K562 (cell line): ENCODE measurements around the gene USP22. TPM values are rescaled to one million over a fixed set of nuclear protein-coding genes. Genes with fewer than 3 reads are reported as not detected.

Experiments
- ATAC-seq: fragments of 200-7000 bp; cut with Tn5 transposase; 3 replicates; pipeline ENCODE4 v1.9.1; 2020; ENCODE audit warnings: moderate library complexity
- BruUV-seq: library from RNA; stranded (reverse); fragments of 400-500 nt; replicated peaks from 2 replicates; lab custom pipeline; 2021; lab: Mats Ljungman, UMichigan
- CTCF ChIA-PET: fragments of 300-600 bp; formaldehyde crosslinking; extraction: SDS; loops from one replicate; lab custom pipeline; 2021; ENCODE audit warnings: low intra/inter-chr PET ratio; lab: Yijun Ruan, JAX
- POLR2A ChIA-PET: fragments of 300-600, 350-650 bp; sonication (Branson Sonifier 250); formaldehyde crosslinking; extraction: SDS; loops from one replicate; lab custom pipeline; 2021; ENCODE audit warnings: antibody characterized with exemption, inconsistent platforms; lab: Yijun Ruan, JAX
- DNase-seq, 4 experiments: peaks; one replicate each; pipeline versions ENCODE4 v3.0.0 to v3.0.0-alpha.2; 2011 to 2018; ENCODE audit warnings: low spot score in 3 of 4, mixed read lengths in 3 of 4; ENCODE audit errors: extremely low read depth in 1 of 4
- FAIRE-seq: peaks from 2 replicates; lab custom pipeline; 2011; peaks lifted over from hg19 to GRCh38; lab: Jason Lieb, UNC
- H2AFZ ChIP-seq: 2 replicates; pipeline ENCODE4 v1.6.0; 2011; ENCODE audit warnings: low read depth, low read length, control low read depth, inconsistent platforms
- H3K27ac ChIP-seq: fragments of 200-600 bp; 3 replicates; pipeline ENCODE4 v1.8.0; 2011; ENCODE audit warnings: low read depth, mild to moderate bottlenecking, control low read depth, inconsistent platforms, low read length, moderate library complexity, mixed read lengths; ENCODE audit errors: extremely low read depth
- H3K27me3 ChIP-seq, 2 experiments: fragments of 300-600 bp in 1 of 2; 2 replicates in 1 of 2; 3 replicates in 1 of 2; pipeline versions ENCODE4 v1.6.0 to v1.8.0; 2011; ENCODE audit warnings: inconsistent platforms in 2 of 2, low read length in 2 of 2, mild to moderate bottlenecking in 1 of 2, mixed read lengths in 1 of 2, moderate library complexity in 1 of 2; ENCODE audit not compliant: control insufficient read depth in 2 of 2, insufficient read depth in 2 of 2
- H3K36me3 ChIP-seq: fragments of 300-600 bp; 3 replicates; pipeline ENCODE4 v1.8.0; 2011; ENCODE audit warnings: mild to moderate bottlenecking, low read length, inconsistent platforms; ENCODE audit not compliant: control insufficient read depth, insufficient read depth
- H3K4me1 ChIP-seq, 2 experiments: fragments of 200-600 bp in 1 of 2; replicated peaks in 1 of 2; 2 replicates in 1 of 2; 3 replicates in 1 of 2; pipeline versions ENCODE4 v1.5.1 to v1.8.0; 2011; ENCODE audit warnings: inconsistent platforms in 2 of 2, low read length in 2 of 2, mild to moderate bottlenecking in 1 of 2, mixed read lengths in 1 of 2, moderate library complexity in 1 of 2; ENCODE audit not compliant: control insufficient read depth in 2 of 2, insufficient read depth in 2 of 2
- H3K4me2 ChIP-seq: 2 replicates; pipeline ENCODE4 v1.6.1; 2011; ENCODE audit warnings: low read length, control low read depth, inconsistent platforms, mixed read lengths; ENCODE audit not compliant: insufficient read depth
- H3K4me3 ChIP-seq: fragments of 200-600 bp; sonication (generic), shearing (Covaris generic); 2 replicates; pipeline ENCODE4 v1.5.1; 2016; ENCODE audit warnings: control low read depth, inconsistent platforms
- H3K79me2 ChIP-seq: fragments of 200-600 bp; 3 replicates; pipeline ENCODE4 v1.8.0; 2011; ENCODE audit warnings: low read length, inconsistent platforms; ENCODE audit not compliant: control insufficient read depth, insufficient read depth
- H3K9ac ChIP-seq, 2 experiments: 2 replicates each; pipeline versions ENCODE4 v1.6.0 to v1.6.1; 2011; ENCODE audit warnings: low read depth in 2 of 2, low read length in 2 of 2, control low read depth in 1 of 2, inconsistent platforms in 1 of 2, mild to moderate bottlenecking in 1 of 2, mixed read lengths in 1 of 2; ENCODE audit not compliant: insufficient read depth in 1 of 2
- H3K9me1 ChIP-seq: one replicate; pipeline ENCODE4 v1.6.0; 2011; ENCODE audit warnings: inconsistent platforms, mild to moderate bottlenecking, low read length, moderate library complexity; ENCODE audit not compliant: control insufficient read depth, insufficient read depth
- H3K9me3 ChIP-seq: replicated peaks from 2 replicates; pipeline ENCODE4 v1.5.1; 2011; ENCODE audit warnings: low read depth, low read length, inconsistent platforms; ENCODE audit not compliant: control insufficient read depth, insufficient read depth
- H4K20me1 ChIP-seq: replicated peaks from 2 replicates; pipeline ENCODE4 v1.6.1; 2011; ENCODE audit warnings: low read length, inconsistent platforms, mixed read lengths; ENCODE audit not compliant: control insufficient read depth, insufficient read depth
- CTBP1 ChIP-seq: fragments of 450-650 bp; IDR thresholded peaks from 2 replicates; pipeline ENCODE4 v1.6.1; 2016; ENCODE audit warnings: borderline replicate concordance
- ELF4 ChIP-seq: fragments of 450-650 bp; formaldehyde crosslinking; IDR thresholded peaks from 2 replicates; pipeline ENCODE4 v1.4.0; 2022; ENCODE audit warnings: missing genetic modification characterization
- IFI16 ChIP-seq: fragments of 250-450 bp; sonication (Bioruptor Pico); IDR thresholded peaks from 2 replicates; pipeline ENCODE4 v2.1.2; 2022; ENCODE audit warnings: mild to moderate bottlenecking, inconsistent platforms
- MCM5 ChIP-seq: fragments of 450-650 bp; IDR thresholded peaks from 2 replicates; pipeline ENCODE4 v1.6.1; 2016; ENCODE audit warnings: low read depth
- NFIX ChIP-seq: fragments of 250-450 bp; sonication (Bioruptor Pico); IDR thresholded peaks from 2 replicates; pipeline ENCODE4 v1.4.0; 2020; ENCODE audit warnings: low read depth, mild to moderate bottlenecking, moderate library complexity
- NFYB ChIP-seq: IDR thresholded peaks from 2 replicates; pipeline ENCODE4 v1.6.1; 2011; ENCODE audit warnings: mild to moderate bottlenecking, moderate library complexity; ENCODE audit not compliant: insufficient read length; ENCODE audit errors: extremely low read depth
- PRPF4 ChIP-seq: fragments of 200-400 bp; formaldehyde crosslinking; IDR thresholded peaks from one replicate; pipeline ENCODE4 v1.6.1; 2017; ENCODE audit warnings: low read length, low read depth, mild to moderate bottlenecking; ENCODE audit not compliant: insufficient read depth, poor library complexity, severe bottlenecking
- TAF1 ChIP-seq: IDR thresholded peaks from 2 replicates; pipeline ENCODE4 v1.6.1; 2011; ENCODE audit warnings: mild to moderate bottlenecking, low read length, moderate library complexity; ENCODE audit not compliant: insufficient read depth, control insufficient read depth, severe bottlenecking; ENCODE audit errors: extremely low read depth
- U2AF2 ChIP-seq: fragments of 200-400 bp; formaldehyde crosslinking; optimal IDR thresholded peaks from 2 replicates; pipeline ENCODE3; 2017; ENCODE audit warnings: low read depth, mild to moderate bottlenecking, low read length
- ZNF668 ChIP-seq: fragments of 250-450 bp; sonication (Bioruptor Pico); IDR thresholded peaks from 2 replicates; pipeline ENCODE4 v1.8.0; 2022; ENCODE audit warnings: mild to moderate bottlenecking, inconsistent platforms
- ZNF696 ChIP-seq: fragments of 250-450 bp; sonication (Bioruptor Pico); conservative IDR thresholded peaks from 2 replicates; pipeline ENCODE4 v1.4.0; 2020; ENCODE audit warnings: mild to moderate bottlenecking, moderate library complexity
- ZNF699 ChIP-seq: fragments of 250-450 bp; sonication (Bioruptor Pico); IDR thresholded peaks from 2 replicates; pipeline ENCODE4 v1.8.0; 2021; ENCODE audit warnings: mild to moderate bottlenecking, moderate library complexity; ENCODE audit not compliant: insufficient replicate concordance
- ZNF764 ChIP-seq: fragments of 250-450 bp; sonication (Bioruptor Pico); IDR thresholded peaks from 2 replicates; pipeline ENCODE4 v1.4.0; 2020; ENCODE audit warnings: low read depth, mild to moderate bottlenecking, moderate library complexity
- WGBS: fragments of 100-300 bp; shearing (Covaris generic); methylation state at CpG from one replicate; pipeline ENCODE4 v1.1.6; 2016; ENCODE audit warnings: low coverage, mixed read lengths; ENCODE audit not compliant: insufficient coverage; ENCODE audit errors: missing lambda C conversion rate; 5-methylcytosine and 5-hydroxymethylcytosine counted together
- in situ Hi-C: fragments of 300-500 bp; cut with MboI; formaldehyde crosslinking; loops from 4 replicates; pipeline ENCODE4 v1.15.0; 2018; ENCODE audit warnings: inconsistent platforms, mixed read lengths
- intact Hi-C: fragments of 100-400 bp; cut with micrococcal nuclease; formaldehyde crosslinking; loops from 2 replicates; pipeline ENCODE4 v1.14.2; 2022
- polyA plus RNA-seq, 8 experiments: library from polyadenylated mRNA; depleted of rRNA in 4 of 8; stranded (reverse) in 5 of 8; unstranded in 3 of 8; fragments of >200 nt; fragmentation: Nextera tagmentation in 2 of 8; fragmentation: Illumina TruSeq in 1 of 8; extraction: Ambion mirVana in 2 of 8; extraction: Trizol in 1 of 8; gene quantifications; 2 replicates each; pipeline versions ENCODE4 v1.2.1 to v1.2.3, GENCODE V29; 2011 to 2014; ENCODE audit warnings: inconsistent platforms in 1 of 8, missing spikeins in 1 of 8
- total RNA-seq, 7 experiments: library from RNA; depleted of rRNA in 6 of 7; stranded (reverse); fragments of >200 nt in 6 of 7; fragmentation: Illumina TruSeq in 2 of 7; extraction: Trizol in 2 of 7; gene quantifications; 2 replicates each; pipeline versions ENCODE4 v1.2.1 to v1.2.3, GENCODE V29; 2011 to 2021; ENCODE audit warnings: low replicate concordance in 1 of 7
- TF ChIP-seq, protein P1 (sequence below): sonication (generic); formaldehyde crosslinking; IDR thresholded peaks from 2 replicates; pipeline ENCODE4 v1.8.1; 2023; ENCODE audit warnings: mild to moderate bottlenecking, missing genetic modification reagents, moderate library complexity
- TF ChIP-seq, protein P2 (sequence below): fragments of 250-450 bp; sonication (Bioruptor Pico); IDR thresholded peaks from 2 replicates; pipeline ENCODE4 v1.4.0; 2020

The USP22 gene
- total and polyA plus RNA-seq, 9 of the 15 experiments (the other 6 are each of a cell fraction or from before 2014, with no cell fraction given): 6.5 to 113 (median 58.9) TPM

DNA sequence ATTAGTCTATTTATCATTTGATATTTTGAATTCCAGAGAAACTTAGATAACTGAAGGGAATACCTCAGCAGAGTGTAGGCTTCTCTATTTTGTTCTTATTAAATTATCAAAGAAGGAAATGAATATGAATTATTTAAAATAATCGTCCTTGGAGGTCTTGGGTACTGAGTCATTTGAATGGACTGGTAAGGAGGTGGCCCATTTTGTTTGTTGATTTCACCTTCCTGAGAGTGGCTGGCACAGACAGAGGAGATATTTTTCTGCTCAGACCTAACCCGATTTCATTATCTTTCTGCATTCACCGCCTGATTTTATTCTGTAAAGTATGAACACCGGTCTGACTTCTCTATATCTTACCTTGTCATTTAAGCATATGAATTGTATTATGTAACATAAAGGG is 88.0 kb downstream of the USP22 start:
- H3K27me3 ChIP-seq: no peaks in the 10 kb centered on the region
- WGBS: 38% methylated on average over 2 of the region's 4 CpGs
- no peak overlapping the region for H3K27ac ChIP-seq
- TF ChIP-seq PRPF4 (no peak), IFI16 (no peak), NFIX (CRISPR knock-in tag) (no peak), MCM5 (no peak), ZNF764 (CRISPR knock-in tag) (no peak), U2AF2 (no peak), ZNF699 (CRISPR knock-in tag) (no peak), CTBP1 (no peak), ELF4 (CRISPR knock-in tag) (no peak), TAF1 (no peak), ZNF696 (CRISPR knock-in tag) (no peak), NFYB (no peak), ZNF668 (CRISPR knock-in tag) (no peak)
- TF ChIP-seq, protein P1, sequence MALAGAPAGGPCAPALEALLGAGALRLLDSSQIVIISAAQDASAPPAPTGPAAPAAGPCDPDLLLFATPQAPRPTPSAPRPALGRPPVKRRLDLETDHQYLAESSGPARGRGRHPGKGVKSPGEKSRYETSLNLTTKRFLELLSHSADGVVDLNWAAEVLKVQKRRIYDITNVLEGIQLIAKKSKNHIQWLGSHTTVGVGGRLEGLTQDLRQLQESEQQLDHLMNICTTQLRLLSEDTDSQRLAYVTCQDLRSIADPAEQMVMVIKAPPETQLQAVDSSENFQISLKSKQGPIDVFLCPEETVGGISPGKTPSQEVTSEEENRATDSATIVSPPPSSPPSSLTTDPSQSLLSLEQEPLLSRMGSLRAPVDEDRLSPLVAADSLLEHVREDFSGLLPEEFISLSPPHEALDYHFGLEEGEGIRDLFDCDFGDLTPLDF: no peak
- TF ChIP-seq, protein P2, sequence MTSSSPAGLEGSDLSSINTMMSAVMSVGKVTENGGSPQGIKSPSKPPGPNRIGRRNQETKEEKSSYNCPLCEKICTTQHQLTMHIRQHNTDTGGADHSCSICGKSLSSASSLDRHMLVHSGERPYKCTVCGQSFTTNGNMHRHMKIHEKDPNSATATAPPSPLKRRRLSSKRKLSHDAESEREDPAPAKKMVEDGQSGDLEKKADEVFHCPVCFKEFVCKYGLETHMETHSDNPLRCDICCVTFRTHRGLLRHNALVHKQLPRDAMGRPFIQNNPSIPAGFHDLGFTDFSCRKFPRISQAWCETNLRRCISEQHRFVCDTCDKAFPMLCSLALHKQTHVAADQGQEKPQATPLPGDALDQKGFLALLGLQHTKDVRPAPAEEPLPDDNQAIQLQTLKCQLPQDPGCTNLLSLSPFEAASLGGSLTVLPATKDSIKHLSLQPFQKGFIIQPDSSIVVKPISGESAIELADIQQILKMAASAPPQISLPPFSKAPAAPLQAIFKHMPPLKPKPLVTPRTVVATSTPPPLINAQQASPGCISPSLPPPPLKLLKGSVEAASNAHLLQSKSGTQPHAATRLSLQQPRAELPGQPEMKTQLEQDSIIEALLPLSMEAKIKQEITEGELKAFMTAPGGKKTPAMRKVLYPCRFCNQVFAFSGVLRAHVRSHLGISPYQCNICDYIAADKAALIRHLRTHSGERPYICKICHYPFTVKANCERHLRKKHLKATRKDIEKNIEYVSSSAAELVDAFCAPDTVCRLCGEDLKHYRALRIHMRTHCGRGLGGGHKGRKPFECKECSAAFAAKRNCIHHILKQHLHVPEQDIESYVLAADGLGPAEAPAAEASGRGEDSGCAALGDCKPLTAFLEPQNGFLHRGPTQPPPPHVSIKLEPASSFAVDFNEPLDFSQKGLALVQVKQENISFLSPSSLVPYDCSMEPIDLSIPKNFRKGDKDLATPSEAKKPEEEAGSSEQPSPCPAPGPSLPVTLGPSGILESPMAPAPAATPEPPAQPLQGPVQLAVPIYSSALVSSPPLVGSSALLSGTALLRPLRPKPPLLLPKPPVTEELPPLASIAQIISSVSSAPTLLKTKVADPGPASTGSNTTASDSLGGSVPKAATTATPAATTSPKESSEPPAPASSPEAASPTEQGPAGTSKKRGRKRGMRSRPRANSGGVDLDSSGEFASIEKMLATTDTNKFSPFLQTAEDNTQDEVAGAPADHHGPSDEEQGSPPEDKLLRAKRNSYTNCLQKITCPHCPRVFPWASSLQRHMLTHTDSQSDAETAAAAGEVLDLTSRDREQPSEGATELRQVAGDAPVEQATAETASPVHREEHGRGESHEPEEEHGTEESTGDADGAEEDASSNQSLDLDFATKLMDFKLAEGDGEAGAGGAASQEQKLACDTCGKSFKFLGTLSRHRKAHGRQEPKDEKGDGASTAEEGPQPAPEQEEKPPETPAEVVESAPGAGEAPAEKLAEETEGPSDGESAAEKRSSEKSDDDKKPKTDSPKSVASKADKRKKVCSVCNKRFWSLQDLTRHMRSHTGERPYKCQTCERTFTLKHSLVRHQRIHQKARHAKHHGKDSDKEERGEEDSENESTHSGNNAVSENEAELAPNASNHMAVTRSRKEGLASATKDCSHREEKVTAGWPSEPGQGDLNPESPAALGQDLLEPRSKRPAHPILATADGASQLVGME: no peak
- in situ Hi-C loops (no loop called here), intact Hi-C loops (no loop called here)
- H3K9me1 ChIP-seq: no peaks in the 10 kb centered on the region
- peaks cover 28% of the 10 kb centered on the region; the same call in 1 of the 3 replicates for H3K36me3 ChIP-seq
- FAIRE-seq (no peak), ATAC-seq (no peak), DNase-seq (no peak)
- no TSS peak for BruUV-seq
- H2AFZ ChIP-seq: no peak overlapping the region
- no peaks in the 10 kb centered on the region for H4K20me1 ChIP-seq
- ChIA-PET POLR2A (no interaction called here), CTCF (no interaction called here)
- H3K9ac ChIP-seq: no peak overlapping the region
- no peak overlapping the region for H3K4me2 ChIP-seq
- no peaks in the 10 kb centered on the region for H3K9me3 ChIP-seq
- H3K79me2 ChIP-seq: no peaks in the 10 kb centered on the region
- H3K4me3 ChIP-seq: no peak overlapping the region
- no peaks in the 10 kb centered on the region for H3K4me1 ChIP-seq
